HG03469 (cell line): Measurements from ENCODE around the gene EVA1A.

Experiments used
- ATAC-seq: cut with Tn5 transposase; IDR thresholded peaks from one replicate; pipeline ENCODE4 v1.9.1; 2021; ENCODE audit warnings: mild to moderate bottlenecking, moderate library complexity, moderate number of reproducible peaks; ENCODE audit not compliant: unreplicated experiment

The EVA1A gene

DNA sequence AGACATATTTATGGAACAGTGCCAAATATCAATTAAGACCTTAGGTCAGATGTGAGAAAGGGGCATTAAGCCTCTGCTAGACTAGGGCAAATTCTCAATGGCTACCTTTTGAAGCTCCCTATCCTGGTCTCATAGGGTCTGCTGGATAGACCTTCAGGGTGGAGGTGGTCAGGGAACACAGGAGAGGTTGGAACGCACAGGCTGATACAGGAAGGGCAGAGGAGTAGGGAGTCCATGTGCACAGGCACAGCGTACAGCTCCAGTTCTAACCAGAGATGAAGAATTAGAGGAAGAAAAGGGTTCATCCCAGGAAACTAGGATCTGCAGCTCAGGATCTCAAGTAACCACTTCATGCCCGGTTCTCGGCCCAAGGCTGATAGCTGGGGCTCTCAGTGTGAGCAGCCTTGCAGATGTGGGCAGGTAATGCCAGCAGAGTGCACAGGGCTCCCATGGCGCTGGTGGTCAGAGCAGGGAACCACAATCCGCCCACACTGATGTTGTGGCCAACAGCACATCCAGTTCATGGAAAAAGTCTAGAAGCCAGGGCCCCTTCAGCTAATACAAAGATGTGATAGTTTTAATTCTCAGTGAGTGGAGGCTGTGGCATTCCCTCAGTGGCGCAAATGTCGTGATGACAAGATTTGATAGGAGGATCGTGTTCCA lies 3.4 kb upstream of the EVA1A start:
- no peak for ATAC-seq

DNA sequence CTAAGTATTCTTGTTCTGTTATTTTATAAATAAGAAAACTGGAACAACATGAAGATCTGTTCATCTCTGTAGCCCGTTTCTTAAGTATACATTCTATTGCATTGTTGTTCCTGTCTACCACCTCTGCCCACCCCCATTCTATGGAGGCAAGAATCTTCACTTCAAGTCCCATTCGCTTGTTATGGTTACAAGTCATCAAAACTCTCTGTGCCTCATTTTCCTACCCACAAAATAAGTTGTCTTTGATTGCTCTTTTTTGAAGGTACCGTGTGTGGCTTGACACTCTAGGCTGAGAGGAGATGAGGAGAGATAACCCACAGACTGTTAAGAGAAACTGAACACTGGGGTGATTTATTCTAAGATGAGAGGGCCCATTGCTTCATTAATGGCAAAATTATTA lies 2.9 kb upstream of the EVA1A start:
- no peak for ATAC-seq

DNA sequence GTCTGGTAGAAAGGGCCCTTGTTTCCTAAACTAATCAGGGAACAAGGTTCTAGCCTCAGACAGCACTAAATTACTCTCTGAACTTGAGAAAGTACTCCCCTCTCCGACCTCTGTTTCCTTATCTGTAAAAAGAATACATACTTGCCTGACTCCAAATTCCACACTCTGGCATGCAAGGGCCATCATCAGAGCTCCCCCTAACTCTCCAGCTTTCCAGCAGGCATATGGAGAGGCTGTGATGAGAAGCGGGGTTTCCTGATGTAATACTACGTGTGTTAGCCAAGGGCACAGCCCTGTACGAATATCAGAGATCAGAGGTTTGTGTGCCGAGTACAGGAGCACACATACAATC lies 1.8 kb upstream of the EVA1A start:
- no peak for ATAC-seq

DNA sequence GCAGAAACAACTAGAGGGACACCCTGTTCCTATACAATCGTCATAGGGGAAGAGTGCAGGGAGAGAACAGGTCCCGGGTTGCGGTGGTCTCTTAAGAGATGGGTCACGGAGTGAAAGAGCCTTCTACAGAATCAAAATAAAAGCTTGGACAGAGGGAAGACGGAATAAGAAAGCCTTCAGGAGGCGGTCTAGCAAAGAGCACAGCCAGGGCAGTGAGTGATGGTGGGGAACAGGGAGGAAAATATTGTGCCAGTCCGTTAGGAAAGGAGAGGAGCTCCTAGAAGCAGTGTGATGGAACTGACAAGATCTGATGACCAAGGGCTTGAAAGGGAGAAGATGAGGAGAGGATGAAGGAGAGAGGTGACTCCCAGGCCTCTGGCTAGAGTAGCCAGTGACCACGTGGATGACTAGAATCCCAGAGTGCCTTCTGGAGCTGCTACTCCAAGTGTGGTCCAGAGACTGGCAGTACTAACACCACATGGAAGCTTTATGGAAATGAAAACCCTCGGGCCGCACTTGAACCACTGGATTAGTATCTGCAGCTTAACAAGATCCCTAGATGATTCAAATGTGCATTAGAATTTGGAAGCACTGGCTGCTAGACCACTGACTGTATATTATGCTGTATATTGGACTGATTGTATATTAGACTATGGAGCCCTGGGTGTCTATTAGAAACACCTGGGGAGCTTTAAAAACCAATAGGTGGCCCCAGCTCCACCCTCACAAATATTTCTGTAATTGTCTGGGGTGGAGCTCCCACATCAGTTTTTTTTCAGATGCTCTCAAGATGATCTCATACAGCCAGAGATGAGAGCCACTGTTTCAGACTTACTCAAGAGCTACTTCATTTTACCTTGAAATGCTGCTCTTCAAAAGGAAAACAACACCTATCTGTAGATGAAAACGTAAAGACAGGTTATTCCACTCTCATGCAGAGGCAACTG lies 1.1 kb upstream of the EVA1A start:
- no peak for ATAC-seq

DNA sequence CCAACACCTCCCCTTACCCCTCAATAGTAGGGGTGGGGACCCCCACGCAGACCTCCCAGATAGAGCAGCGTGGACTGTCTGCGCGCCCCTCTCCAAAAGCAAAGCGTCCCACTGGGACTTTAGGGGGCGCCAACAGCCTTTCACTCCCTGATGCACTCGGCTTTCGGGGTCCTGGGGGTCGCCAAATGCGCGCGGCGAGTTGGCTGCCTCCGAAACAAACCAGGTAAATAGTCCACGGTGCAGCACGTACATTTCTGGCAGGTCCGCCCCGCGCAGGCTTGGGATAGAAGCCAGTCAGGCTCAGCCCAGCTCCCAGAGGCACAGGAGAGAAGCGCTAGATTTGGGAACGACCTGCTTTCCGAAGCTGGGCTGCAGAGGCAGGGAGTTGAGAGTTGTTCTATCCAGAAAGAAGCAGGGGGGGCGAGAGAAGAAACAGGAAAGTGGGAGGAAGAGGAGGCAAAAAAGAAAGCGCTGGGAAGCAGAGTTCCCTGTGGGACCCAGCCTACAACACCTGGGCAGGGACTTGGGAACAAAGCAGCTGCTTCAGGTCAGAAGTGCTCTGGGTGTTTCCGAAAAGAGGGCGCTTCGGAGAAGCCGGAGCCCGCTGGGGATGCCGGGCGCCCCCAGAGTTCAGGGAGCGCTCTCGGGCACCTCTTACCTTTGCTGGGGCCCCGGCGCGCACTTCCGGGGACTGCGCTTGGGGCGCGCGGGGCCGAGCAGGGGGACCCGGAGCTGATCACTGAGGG lies 544 bp downstream of the EVA1A start:
- no peak for ATAC-seq

DNA sequence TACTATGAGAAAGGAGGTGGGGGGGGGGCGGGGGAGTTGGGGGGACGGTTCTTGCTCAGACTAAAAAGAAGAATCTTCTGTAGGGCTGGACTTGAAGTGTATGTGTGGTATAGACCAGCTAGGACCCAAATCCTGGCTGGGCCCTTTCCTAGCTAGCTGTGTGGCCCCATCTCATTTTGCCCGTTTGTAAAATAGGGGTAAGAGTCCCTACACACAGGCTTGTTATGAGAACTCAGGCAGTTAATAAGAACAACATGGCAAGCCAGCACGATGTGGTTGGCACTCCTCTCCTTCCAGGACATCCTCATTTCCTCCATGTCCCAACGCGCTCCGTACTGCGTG lies 1.1 kb downstream of the EVA1A start:
- no peak for ATAC-seq

DNA sequence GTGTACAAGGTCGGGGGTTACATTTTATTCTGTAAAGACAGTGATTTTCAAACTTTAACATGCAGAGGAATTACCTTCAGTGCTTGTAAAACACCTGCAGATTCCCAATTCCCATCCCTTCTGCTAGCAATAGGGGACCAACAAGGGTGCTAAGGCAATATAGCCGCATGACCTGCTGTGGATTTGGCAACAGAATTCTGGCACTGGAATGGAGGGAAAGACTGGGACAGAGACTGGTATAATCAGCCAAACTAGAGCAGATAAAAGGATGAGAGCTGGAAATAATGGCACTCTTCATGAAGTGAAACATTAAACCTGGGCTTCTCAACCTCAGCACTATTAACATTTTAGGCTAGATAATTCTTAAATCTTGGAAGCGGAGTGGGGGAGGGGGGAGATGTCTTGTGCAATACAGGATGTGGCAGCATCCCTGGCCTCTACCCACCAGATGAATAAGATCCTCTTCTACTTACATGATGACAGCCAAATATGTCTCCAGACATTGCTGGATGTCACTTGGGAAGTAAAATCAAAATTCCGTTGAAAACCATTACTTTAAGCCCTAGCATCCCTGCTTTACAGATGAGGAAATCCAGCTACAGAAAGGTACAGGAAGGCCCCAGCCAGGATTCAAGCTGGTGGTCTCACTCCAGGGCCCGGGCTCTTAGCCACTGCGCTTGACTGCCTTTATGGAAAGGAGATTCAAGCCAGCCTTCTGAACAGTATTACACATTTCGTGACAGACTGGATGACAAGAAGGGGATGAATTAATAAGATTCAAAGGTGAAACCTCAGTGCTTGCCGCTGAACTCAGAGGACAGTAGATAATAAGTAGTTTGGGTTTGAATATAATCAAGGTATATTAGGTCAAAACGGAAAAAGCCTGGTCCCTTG lies 1.7 kb downstream of the EVA1A start:
- no peak for ATAC-seq

DNA sequence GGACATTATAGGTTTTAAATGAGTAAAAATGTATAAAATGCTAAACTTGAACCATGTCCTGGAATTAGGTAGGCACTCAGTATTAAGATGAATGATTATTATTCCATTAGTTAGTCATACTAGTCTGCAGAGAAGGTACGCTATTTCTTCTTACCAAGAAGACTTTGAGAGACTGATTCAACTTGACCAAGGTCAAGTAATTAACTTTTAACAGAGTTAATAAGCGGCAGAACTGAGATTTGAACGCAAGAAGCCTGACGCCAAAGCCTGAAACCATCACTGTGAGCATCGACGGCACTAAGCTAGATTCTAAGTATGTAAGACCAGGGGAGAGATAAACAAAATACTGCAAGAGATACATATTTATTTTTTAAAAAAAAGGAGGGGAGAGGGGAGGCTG lies 2.6 kb downstream of the EVA1A start:
- no peak for ATAC-seq

DNA sequence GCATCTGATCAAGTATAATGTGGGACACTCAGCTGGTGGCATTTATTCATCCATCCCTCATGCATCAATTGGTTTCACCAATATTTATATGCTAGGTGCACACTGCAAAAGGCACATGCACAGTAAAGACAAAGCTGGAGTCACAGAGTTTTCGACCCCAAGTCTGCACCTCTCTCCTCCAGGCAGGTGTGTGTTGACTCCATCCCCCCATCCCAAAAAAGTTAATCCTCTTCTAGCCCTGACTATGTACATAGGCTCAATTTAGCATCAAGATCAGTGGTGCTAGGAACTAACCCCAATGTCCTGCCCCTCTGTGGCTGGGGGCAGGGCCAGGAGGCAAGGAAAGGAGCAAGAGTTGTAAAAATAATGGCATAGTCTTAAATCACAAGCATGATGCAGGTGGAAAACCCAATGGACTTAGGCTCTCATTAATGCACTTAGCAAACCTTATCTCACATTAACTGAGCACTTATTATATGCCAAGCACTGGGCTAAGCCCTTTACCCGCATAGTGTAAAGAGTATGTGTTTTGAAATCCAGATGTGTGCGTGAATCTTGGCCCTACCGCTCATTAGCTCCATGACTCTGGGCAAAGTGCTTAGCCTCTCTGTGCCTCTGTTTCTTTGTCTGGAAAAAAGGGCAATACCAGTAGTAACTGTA lies 3.1 kb downstream of the EVA1A start:
- no peak for ATAC-seq

DNA sequence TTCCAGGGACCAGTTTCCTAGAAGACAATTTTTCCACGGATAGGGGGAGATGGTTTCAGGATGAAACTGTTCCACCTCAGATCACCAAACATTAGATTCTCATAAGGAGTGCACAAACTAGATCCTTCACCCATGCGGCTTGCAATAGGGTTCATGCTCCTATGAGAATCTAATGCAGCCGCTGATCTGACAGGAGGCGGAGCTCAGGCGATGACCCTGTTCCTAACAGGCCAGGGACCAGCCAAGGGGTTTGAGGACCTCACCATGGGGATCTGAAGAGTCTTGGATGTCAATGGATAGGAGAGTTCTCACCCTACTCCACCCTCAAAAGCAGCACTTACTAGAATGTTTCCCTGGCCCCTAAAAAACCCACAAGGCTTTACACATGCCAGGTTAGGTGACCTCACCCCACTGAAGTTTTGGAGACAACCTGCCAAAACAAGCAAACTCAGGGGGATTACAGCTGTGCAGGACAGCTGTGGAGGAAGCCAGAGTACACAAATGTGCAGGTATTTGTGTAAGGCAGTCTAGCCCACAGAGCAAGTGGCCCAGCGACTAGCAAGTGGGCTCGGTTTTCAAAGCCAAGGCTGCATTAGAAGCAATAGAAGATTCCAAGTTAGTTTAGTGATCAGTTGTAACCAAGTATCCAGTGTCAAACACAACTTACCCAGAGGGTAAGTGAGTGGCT lies 3.9 kb downstream of the EVA1A start:
- ATAC-seq: no peak

DNA sequence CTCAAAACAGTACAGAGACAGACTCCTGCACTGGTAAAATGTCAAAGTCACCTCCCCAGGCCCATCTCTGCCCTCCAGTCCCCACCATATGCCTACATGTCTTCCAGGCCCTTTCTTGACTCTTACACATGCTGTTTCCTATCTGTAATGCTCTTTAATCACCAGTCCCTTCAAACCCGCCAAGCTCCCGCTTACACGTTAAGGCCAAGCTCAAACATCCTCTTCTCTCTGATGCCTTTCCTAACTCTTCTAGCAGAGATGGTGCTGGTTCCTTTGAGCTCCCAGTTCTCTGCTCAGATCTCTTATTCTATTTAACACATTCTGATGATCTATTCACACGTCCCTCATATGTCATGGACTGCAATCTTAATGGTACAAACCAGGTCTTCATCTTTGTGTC lies 5.0 kb downstream of the EVA1A start:
- no peak for ATAC-seq

DNA sequence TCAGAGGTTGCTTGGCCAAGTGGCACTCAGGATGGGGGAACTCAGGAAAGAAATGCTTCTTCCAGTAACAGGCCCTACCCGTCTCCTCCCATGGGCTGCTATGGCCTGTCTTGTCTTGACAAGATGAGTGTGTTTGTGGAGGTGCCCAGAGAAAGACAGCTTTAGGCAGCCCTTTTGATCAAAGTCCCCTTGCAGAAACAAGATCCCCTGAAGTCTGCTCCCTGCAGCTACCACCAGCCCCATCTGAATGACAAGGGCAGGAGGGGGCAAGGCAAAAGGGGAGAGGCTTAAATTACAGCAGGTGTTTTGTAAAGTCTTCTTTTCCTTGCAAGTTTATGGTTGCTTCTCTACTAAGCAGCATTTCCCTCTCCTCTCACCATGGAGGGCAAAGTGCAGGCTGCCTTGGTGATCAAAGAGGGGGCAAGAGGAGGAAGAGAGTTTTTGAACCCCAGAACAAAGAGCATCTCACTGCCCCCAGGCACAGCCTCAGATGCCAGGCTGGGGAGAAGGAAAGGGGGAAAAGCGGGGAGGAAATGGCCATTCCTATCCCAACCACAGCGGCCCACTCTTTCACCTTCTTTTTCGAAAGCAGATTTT lies 6.7 kb downstream of the EVA1A start:
- ATAC-seq: no peak

DNA sequence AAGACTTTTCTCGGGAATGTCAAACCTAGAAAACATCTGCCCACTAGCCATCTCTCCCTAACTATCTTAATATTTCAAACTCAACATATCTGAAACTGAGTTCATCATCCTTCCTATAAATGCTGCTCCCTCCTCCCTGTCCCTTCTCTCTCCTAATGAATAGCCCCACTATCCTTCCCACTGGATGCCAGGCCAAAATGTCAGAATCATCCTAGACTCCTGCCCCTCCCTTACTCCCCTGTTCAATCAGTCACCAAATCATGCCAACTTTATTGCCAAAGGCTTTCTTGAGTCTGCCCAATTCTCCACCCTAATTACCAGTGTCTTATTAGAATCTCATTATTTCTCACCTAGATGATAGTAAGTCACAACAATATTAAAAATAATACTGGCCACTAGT lies 8.5 kb downstream of the EVA1A start:
- ATAC-seq: no peak

DNA sequence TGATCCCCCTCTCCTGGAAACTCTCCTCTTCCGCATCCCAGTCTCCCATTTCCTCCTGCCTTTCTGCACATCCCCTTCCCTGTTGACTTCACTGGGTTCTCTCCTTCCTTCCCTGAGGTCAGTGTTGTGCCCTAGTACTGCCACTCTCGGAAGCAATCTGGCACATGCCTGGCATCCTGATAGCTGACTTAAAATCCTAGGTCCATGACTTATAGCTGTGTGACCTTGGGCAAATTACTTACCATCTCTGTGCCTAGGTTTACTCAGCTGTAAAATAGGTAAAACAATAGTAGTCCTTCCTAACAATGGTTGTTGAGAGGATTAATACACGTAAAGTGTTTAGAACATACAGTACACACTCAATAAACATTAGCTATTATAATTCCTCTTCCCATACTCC lies 9.3 kb downstream of the EVA1A start:
- ATAC-seq: no peak

DNA sequence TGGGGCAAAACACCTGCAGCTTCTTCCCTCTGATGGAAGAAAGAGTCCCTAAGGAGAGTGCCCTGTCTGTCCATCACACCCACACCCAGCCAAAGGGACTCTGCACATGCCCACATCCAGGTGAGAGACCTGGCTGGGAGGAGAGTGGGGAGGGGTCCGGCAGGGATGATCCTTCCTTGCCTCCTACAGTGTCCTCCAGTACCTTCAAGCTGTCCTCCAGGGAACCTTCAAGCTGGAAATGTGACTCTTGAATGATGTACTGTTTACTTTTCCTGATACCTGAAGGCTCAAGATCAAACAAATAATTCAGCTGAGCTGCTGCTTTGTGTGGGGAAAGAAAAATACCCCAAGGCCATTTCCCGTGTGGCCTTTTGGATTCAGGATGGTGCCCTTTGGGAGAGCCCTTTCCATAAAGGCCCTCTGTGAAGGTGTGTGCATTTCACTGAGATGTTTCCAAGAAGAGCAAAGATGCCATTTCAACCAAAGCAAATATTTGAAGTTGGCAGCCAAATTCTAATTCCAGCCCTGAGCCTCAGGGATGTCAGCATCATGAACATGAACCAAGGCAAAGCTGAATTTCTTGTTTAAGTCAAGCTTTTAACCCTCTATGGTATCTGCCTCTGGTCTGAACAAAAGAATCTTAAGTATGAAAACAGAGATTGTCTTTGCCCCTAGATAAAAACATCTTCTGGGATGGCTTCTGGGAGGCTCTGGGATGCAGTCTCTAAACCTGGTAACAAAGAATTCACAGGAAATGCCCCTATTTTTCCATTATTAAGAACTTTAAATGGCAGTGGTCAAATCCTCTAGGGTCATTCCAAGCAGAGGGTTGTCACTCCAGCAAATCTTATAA lies 11.1 kb downstream of the EVA1A start:
- ATAC-seq: no peak

DNA sequence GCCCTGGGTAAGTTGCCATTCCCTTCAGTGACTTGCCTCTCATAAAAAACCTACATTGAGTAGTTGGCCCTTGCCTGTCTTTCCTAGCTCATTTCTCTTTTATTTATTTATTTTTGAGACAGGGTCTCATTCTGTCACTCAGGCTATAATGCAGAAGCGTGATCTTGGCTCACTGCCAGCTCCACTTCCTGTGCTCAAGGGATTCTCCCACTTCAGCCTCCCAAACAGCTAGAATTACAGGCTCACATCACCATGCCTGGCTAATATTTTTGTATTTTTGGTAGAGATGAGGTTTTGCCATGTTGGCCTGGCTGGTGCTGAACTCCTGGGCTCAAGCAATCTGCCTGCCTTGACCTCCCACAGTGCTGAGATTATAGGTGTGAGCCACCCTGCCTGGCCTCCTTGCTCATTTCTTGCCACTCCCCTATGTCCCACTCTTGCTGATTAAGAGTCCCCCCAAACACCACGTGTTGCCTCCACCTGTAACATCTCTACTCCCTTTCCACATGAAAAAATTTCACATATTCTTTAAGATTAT lies 12.6 kb downstream of the EVA1A start:
- ATAC-seq: no peak

DNA sequence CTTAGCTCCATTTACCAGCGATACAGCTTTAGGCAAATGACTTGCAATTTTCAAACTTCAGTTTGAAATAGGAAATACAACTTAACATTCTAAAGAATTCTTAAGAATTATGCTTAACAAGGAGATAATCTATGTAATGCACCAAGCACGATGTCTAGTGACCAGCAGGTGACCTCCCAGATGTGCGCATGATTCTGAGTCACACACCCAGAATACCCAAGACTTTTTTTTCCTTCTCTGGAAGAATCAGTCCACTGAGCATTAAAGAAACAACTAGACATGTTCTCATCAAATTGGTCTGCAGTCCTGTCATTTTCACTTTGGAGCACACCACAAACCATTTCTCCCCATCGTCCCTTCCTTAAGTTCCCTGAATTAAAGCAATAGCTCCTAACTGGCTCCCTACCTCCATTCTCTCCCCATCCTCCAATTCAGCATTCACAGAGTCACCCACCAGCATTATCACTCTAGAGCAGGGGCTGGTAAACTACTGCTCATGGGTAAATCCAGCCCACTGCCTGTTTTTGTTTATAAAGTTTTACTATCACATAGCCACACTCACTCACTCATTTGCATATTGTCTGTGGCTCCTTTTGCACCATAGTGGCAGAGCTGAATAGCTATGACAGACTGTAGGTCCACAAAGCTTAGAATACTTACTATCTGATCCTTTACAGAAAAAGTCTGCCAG lies 13.2 kb downstream of the EVA1A start:
- no peak for ATAC-seq

DNA sequence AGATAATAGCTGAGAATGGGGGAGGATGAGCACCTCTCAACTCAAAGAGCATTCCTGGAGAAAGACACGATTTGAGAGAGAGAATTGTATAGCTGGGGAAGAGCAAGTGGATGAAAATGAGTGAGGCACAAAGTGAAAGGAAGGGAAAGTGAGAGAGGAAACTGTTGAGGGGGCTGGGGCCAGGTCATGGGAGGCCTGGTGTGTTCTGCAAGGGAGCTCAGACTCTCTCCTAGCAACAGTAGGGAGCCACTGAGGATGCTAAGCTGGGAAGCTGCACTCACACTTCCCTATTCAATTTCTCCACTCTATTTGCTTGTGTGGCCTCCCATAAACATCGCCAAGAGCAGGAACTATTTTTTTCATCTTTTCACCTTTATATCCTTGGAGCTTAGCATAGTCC lies 14.8 kb downstream of the EVA1A start:
- ATAC-seq: no peak
